A549 (cell line): ENCODE measurements around the gene CCDC73. TPM values are rescaled to one million over a fixed set of nuclear protein-coding genes. Genes with fewer than 3 reads are reported as not detected.

Experiments used
- ATAC-seq, 2 experiments: fragments of 200-7000 bp in 1 of 2; fragments of >200 bp in 1 of 2; cut with Nextera tagmentation in 1 of 2; cut with Tn5 transposase in 1 of 2; 3 replicates each; pipeline versions ENCODE4 v1.8.0 to v1.9.1; 2018 to 2020; ENCODE audit warnings: mild to moderate bottlenecking in 1 of 2, moderate library complexity in 1 of 2
- CTCF ChIA-PET: fragments of 300-600 bp; sonication (Branson Sonifier 250); formaldehyde crosslinking; extraction: SDS; loops from one replicate; lab custom pipeline; 2021; ENCODE audit warnings: antibody characterized with exemption, inconsistent platforms; lab: Yijun Ruan, JAX
- POLR2A ChIA-PET: fragments of 350-600 bp; formaldehyde crosslinking; extraction: SDS; loops from one replicate; lab custom pipeline; 2021; ENCODE audit warnings: antibody characterized with exemption, inconsistent platforms; lab: Yijun Ruan, JAX
- DNase-seq, 2 experiments: peaks; one replicate each; pipeline versions ENCODE4 v3.0.0 to v3.0.0-alpha.2; 2011 to 2016; ENCODE audit warnings: low read depth in 1 of 2, low spot score in 1 of 2
- FAIRE-seq: peaks from 2 replicates; lab custom pipeline; 2011; peaks lifted over from hg19 to GRCh38; lab: Jason Lieb, UNC
- H3K27ac ChIP-seq, 2 experiments: fragments of >200 bp; sonication (Bioruptor Twin); formaldehyde crosslinking; 3 replicates each; pipeline ENCODE4 v1.5.1; 2016 to 2017
- H3K4me1 ChIP-seq: fragments of >200 bp; sonication (Bioruptor Twin); formaldehyde crosslinking; 3 replicates; pipeline ENCODE4 v1.6.1; 2016
- H3K4me2 ChIP-seq: fragments of >200 bp; sonication (Bioruptor Twin); formaldehyde crosslinking; 3 replicates; pipeline ENCODE4 v1.6.1; 2016
- H3K4me3 ChIP-seq: fragments of >200 bp; sonication (Bioruptor Twin); formaldehyde crosslinking; 3 replicates; pipeline ENCODE4 v1.5.1; 2016
- H3K9me3 ChIP-seq: fragments of >200 bp; sonication (Bioruptor Twin); formaldehyde crosslinking; 3 replicates; pipeline ENCODE4 v1.6.1; 2016
- CBX2 ChIP-seq: fragments of 200-600 bp; sonication (generic); IDR thresholded peaks from 2 replicates; pipeline ENCODE4 v1.6.1; 2016; ENCODE audit warnings: low read depth, mild to moderate bottlenecking, borderline replicate concordance
- CEBPB ChIP-seq, 2 experiments: fragments of >200 bp in 1 of 2; sonication (Bioruptor Twin) in 1 of 2; formaldehyde crosslinking in 1 of 2; IDR thresholded peaks; 2 replicates each; pipeline ENCODE4 v1.6.1; 2012 to 2016
- CHD2 ChIP-seq: fragments of 150-350 bp; IDR thresholded peaks from 2 replicates; pipeline ENCODE4 v1.6.1; 2014; ENCODE audit warnings: low read length; ENCODE audit not compliant: partially characterized antibody
- EHF ChIP-seq: fragments of 250-450 bp; sonication (Bioruptor Pico); IDR thresholded peaks from 2 replicates; pipeline ENCODE4 v1.5.0; 2020; ENCODE audit warnings: mild to moderate bottlenecking
- EHMT2 ChIP-seq: fragments of 200-600 bp; sonication (generic); IDR thresholded peaks from 2 replicates; pipeline ENCODE4 v1.6.1; 2016; ENCODE audit warnings: antibody characterized with exemption, low read depth, mild to moderate bottlenecking, moderate library complexity
- ESRRA ChIP-seq: fragments of 150-350 bp; IDR thresholded peaks from 2 replicates; pipeline ENCODE4 v1.6.1; 2014; ENCODE audit warnings: mild to moderate bottlenecking, low read length, borderline replicate concordance
- FOSL2 ChIP-seq, 2 experiments: fragments of 450-650 bp in 1 of 2; fragments of >200 bp in 1 of 2; sonication (Bioruptor Twin) in 1 of 2; formaldehyde crosslinking; IDR thresholded peaks; 2 replicates each; pipeline versions ENCODE4 v1.5.0 to v1.6.1; 2016 to 2020; ENCODE audit warnings: mild to moderate bottlenecking in 1 of 2, moderate library complexity in 1 of 2
- FOXS1 ChIP-seq: fragments of 250-450 bp; sonication (Bioruptor Pico); IDR thresholded peaks from 2 replicates; pipeline ENCODE4 v1.5.0; 2020; ENCODE audit warnings: mild to moderate bottlenecking, moderate library complexity
- GATA3 ChIP-seq: IDR thresholded peaks from 2 replicates; pipeline ENCODE4 v1.6.1; 2012; ENCODE audit warnings: borderline replicate concordance
- HEYL ChIP-seq: fragments of 250-450 bp; sonication (Bioruptor Pico); IDR thresholded peaks from 2 replicates; pipeline ENCODE4 v1.8.0; 2021; ENCODE audit warnings: mild to moderate bottlenecking, moderate library complexity
- HOXA7 ChIP-seq: fragments of 250-450 bp; sonication (Bioruptor Pico); IDR thresholded peaks from 2 replicates; pipeline ENCODE4 v1.5.0; 2020; ENCODE audit warnings: mild to moderate bottlenecking, moderate library complexity
- HOXB5 ChIP-seq: fragments of 250-450 bp; sonication (Bioruptor Pico); IDR thresholded peaks from 2 replicates; pipeline ENCODE4 v1.5.0; 2020; ENCODE audit warnings: mild to moderate bottlenecking, moderate library complexity
- JUN ChIP-seq, 2 experiments: fragments of >200 bp; sonication (Bioruptor Twin); formaldehyde crosslinking; IDR thresholded peaks; 2 replicates in 1 of 2; 3 replicates in 1 of 2; pipeline ENCODE4 v1.6.1; 2016 to 2017
- KDM5A ChIP-seq: fragments of 200-600 bp; sonication (generic); IDR thresholded peaks from 2 replicates; pipeline ENCODE4 v1.6.1; 2016; ENCODE audit warnings: antibody characterized with exemption, mild to moderate bottlenecking
- MAFK ChIP-seq: fragments of 450-650 bp; IDR thresholded peaks from 2 replicates; pipeline ENCODE4 v1.6.1; 2014; ENCODE audit not compliant: partially characterized antibody
- MAZ ChIP-seq: fragments of 150-350 bp; IDR thresholded peaks from 2 replicates; pipeline ENCODE4 v1.6.1; 2014; ENCODE audit warnings: antibody characterized with exemption, low read depth, low read length, borderline replicate concordance
- NFE2L2 ChIP-seq: fragments of 150-350 bp; conservative IDR thresholded peaks from 2 replicates; pipeline ENCODE4 v1.6.1; 2014; ENCODE audit warnings: low read length
- PHF8 ChIP-seq: fragments of 200-600 bp; sonication (generic); IDR thresholded peaks from 2 replicates; pipeline ENCODE4 v1.6.1; 2016; ENCODE audit warnings: low read depth, mild to moderate bottlenecking, antibody characterized with exemption, moderate library complexity, borderline replicate concordance
- POLR2A ChIP-seq: IDR thresholded peaks from 2 replicates; pipeline ENCODE4 v1.6.1; 2012; ENCODE audit warnings: mild to moderate bottlenecking, low read length
- POLR2AphosphoS2 ChIP-seq: conservative IDR thresholded peaks from 2 replicates; pipeline ENCODE4 v1.6.1; 2012; ENCODE audit warnings: low read length, improper control_type of control experiment, inconsistent platforms
- RAD21 ChIP-seq, 2 experiments: fragments of >200 bp in 1 of 2; sonication (Bioruptor Twin) in 1 of 2; formaldehyde crosslinking in 1 of 2; IDR thresholded peaks in 1 of 2; conservative IDR thresholded peaks in 1 of 2; 2 replicates in 1 of 2; 3 replicates in 1 of 2; pipeline ENCODE4 v1.6.1; 2012 to 2018; ENCODE audit warnings: inconsistent platforms in 1 of 2
- RARB ChIP-seq: fragments of 250-450 bp; sonication (Bioruptor Pico); IDR thresholded peaks from 2 replicates; pipeline ENCODE4 v1.8.0; 2021; ENCODE audit warnings: mild to moderate bottlenecking, moderate library complexity
- RCOR1 ChIP-seq: fragments of 150-350 bp; IDR thresholded peaks from 2 replicates; pipeline ENCODE4 v1.6.1; 2014; ENCODE audit warnings: antibody characterized with exemption, low read length, low read depth
- RFX5 ChIP-seq: fragments of 450-650 bp; IDR thresholded peaks from 2 replicates; pipeline ENCODE4 v1.7.1; 2014; ENCODE audit warnings: antibody characterized with exemption, mild to moderate bottlenecking, moderate library complexity
- SMC3 ChIP-seq: fragments of >200 bp; sonication (Bioruptor Twin); formaldehyde crosslinking; IDR thresholded peaks from 3 replicates; pipeline ENCODE4 v1.6.1; 2018; ENCODE audit warnings: inconsistent platforms
- TP53 ChIP-seq: fragments of 250-450 bp; sonication (Bioruptor Pico); IDR thresholded peaks from 2 replicates; pipeline ENCODE4 v1.5.0; 2021; ENCODE audit warnings: mild to moderate bottlenecking, moderate library complexity
- ZSCAN20 ChIP-seq: fragments of 250-450 bp; sonication (Bioruptor Pico); IDR thresholded peaks from 2 replicates; pipeline ENCODE4 v1.8.0; 2022; ENCODE audit warnings: mild to moderate bottlenecking, moderate library complexity
- WGBS: methylation state at CpG from one replicate; pipeline ENCODE4 v1.1.6; 2017; ENCODE audit errors: missing lambda C conversion rate; 5-methylcytosine and 5-hydroxymethylcytosine counted together
- polyA plus RNA-seq, 4 experiments: library from polyadenylated mRNA; depleted of rRNA in 3 of 4; stranded (reverse); fragments of >200 nt; fragmentation: RNase III in 1 of 4; extraction: RNeasy Plus Mini Kit Qiagen cat#74134 plus additional on column Dnase treatment in 1 of 4; gene quantifications; 2 replicates in 3 of 4; 3 replicates in 1 of 4; pipeline ENCODE4 v1.2.3, GENCODE V29; 2011 to 2017
- TF ChIP-seq, protein P1 (sequence below): fragments of 200-600 bp; sonication (generic); IDR thresholded peaks from 2 replicates; pipeline ENCODE4 v1.6.1; 2016; ENCODE audit warnings: antibody characterized with exemption, mild to moderate bottlenecking, moderate library complexity
- TF ChIP-seq, protein P2 (sequence below): IDR thresholded peaks from 2 replicates; pipeline ENCODE4 v1.6.1; 2012; ENCODE audit warnings: low read depth, borderline replicate concordance
- TF ChIP-seq, protein P3 (sequence below): fragments of 250-450 bp; sonication (Bioruptor Pico); IDR thresholded peaks from 2 replicates; pipeline ENCODE4 v1.5.0; 2021; ENCODE audit warnings: mild to moderate bottlenecking, moderate library complexity, borderline replicate concordance
- TF ChIP-seq, protein P4 (sequence below): fragments of >200 bp; sonication (Bioruptor Twin); formaldehyde crosslinking; IDR thresholded peaks from 3 replicates; pipeline ENCODE4 v1.6.1; 2016

The CCDC73 gene
- polyA plus RNA-seq, 2 of the 4 experiments (the other 2 are of a cell fraction) = 0.03 TPM; not detected in 1

DNA sequence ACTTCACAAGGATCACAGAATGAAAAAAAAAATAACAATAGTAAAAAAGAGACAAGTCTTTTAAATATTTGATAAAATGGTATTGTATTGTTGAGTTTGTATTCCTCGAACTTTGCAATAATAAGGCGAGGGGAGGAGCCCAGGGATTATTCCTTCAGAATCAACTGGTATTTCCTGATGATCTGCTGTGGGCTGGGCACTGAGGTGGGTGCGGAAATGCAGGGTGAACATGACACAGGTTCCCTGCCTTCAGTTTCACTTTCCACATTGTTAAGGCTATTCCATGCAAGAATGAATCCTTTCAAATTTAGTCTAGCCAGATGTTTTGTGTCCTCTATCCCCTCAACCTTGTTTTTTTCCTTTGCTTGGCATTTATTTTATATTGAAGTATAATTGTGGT lies 212.9 kb downstream of the CCDC73 start:
- WGBS = 82% methylated on average over 3 of the region's 3 CpGs

GRCh38 chr11:32580967-32581366 lies 213.5 kb downstream of the CCDC73 start:
- Histone ChIP-seq H3K4me3 (no peak overlapping the region), H3K9me3 (no peaks in the 10 kb centered on the region), H3K4me1 (peaks cover 25% of the 10 kb centered on the region), H3K4me2 (peak overlapping the region; percentile 39), H3K27ac (peak overlapping the region in 1 of 2 experiments; percentile 54; a peak in 3 of 6 replicates)
- FAIRE-seq (no peak), DNase-seq (peak in 1 of 2 experiments; percentile 60), ATAC-seq (no peak)
- CTCF ChIA-PET = no interaction called here
- POLR2A ChIA-PET = no interaction called here
- WGBS = 36% methylated on average over 2 of the region's 2 CpGs
- TF ChIP-seq CHD2 = no peak
- TF ChIP-seq JUN (IDR thresholded peaks at IDR 0.05) = 0 out of 5 replicates have a peak, but pooled peaks of 1 of the 2 experiments have one; percentile 25
- no peak for TF ChIP-seq ESRRA
- TF ChIP-seq ZSCAN20 (CRISPR knock-in tag) = no peak
- TF ChIP-seq CBX2 = no peak
- no peak for TF ChIP-seq RARB (CRISPR knock-in tag)
- TF ChIP-seq RCOR1 = no peak
- TF ChIP-seq GATA3 = 0 out of 2 replicates have a peak, but pooled peaks have one; percentile 14
- no peak for TF ChIP-seq HOXB5 (CRISPR knock-in tag)
- no peak for TF ChIP-seq POLR2AphosphoS2
- TF ChIP-seq FOSL2 (IDR thresholded peaks at IDR 0.05) = no peak
- TF ChIP-seq FOSL2 (CRISPR knock-in tag; IDR thresholded peaks at IDR 0.05) = no peak
- no peak for TF ChIP-seq POLR2A
- TF ChIP-seq EHMT2 = no peak
- TF ChIP-seq CEBPB (IDR thresholded peaks at IDR 0.05) = peak; percentile 60 to 66
- TF ChIP-seq KDM5A = no peak
- TF ChIP-seq, protein P1, sequence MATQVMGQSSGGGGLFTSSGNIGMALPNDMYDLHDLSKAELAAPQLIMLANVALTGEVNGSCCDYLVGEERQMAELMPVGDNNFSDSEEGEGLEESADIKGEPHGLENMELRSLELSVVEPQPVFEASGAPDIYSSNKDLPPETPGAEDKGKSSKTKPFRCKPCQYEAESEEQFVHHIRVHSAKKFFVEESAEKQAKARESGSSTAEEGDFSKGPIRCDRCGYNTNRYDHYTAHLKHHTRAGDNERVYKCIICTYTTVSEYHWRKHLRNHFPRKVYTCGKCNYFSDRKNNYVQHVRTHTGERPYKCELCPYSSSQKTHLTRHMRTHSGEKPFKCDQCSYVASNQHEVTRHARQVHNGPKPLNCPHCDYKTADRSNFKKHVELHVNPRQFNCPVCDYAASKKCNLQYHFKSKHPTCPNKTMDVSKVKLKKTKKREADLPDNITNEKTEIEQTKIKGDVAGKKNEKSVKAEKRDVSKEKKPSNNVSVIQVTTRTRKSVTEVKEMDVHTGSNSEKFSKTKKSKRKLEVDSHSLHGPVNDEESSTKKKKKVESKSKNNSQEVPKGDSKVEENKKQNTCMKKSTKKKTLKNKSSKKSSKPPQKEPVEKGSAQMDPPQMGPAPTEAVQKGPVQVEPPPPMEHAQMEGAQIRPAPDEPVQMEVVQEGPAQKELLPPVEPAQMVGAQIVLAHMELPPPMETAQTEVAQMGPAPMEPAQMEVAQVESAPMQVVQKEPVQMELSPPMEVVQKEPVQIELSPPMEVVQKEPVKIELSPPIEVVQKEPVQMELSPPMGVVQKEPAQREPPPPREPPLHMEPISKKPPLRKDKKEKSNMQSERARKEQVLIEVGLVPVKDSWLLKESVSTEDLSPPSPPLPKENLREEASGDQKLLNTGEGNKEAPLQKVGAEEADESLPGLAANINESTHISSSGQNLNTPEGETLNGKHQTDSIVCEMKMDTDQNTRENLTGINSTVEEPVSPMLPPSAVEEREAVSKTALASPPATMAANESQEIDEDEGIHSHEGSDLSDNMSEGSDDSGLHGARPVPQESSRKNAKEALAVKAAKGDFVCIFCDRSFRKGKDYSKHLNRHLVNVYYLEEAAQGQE = no peak
- no peak for TF ChIP-seq MAFK
- TF ChIP-seq SMC3 = no peak
- no peak for TF ChIP-seq PHF8
- TF ChIP-seq RAD21 (conservative IDR thresholded peaks at IDR 0.05 in 1 of 2, IDR thresholded peaks at IDR 0.05 in 1 of 2) = no peak
- no peak for TF ChIP-seq EHF (CRISPR knock-in tag)
- no peak for TF ChIP-seq RFX5
- TF ChIP-seq, protein P2, sequence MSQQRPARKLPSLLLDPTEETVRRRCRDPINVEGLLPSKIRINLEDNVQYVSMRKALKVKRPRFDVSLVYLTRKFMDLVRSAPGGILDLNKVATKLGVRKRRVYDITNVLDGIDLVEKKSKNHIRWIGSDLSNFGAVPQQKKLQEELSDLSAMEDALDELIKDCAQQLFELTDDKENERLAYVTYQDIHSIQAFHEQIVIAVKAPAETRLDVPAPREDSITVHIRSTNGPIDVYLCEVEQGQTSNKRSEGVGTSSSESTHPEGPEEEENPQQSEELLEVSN = no peak

More for the DNA sequence above, 212.9 kb downstream of the CCDC73 start:
- no peaks in the 10 kb centered on the region for H3K9me3 ChIP-seq
- H3K4me3 ChIP-seq = no peak overlapping the region
- peak overlapping the region; percentile 39; the same call in 2 of the 3 replicates for H3K4me2 ChIP-seq
- H3K27ac ChIP-seq = peak overlapping the region in 1 of 2 experiments; percentile 54; a peak in 2 of 6 replicates
- FAIRE-seq = no peak
- DNase-seq = no peak
- H3K4me1 ChIP-seq = peaks cover 31% of the 10 kb centered on the region
- no peak for TF ChIP-seq HOXA7 (CRISPR knock-in tag)
- TF ChIP-seq, protein P3, sequence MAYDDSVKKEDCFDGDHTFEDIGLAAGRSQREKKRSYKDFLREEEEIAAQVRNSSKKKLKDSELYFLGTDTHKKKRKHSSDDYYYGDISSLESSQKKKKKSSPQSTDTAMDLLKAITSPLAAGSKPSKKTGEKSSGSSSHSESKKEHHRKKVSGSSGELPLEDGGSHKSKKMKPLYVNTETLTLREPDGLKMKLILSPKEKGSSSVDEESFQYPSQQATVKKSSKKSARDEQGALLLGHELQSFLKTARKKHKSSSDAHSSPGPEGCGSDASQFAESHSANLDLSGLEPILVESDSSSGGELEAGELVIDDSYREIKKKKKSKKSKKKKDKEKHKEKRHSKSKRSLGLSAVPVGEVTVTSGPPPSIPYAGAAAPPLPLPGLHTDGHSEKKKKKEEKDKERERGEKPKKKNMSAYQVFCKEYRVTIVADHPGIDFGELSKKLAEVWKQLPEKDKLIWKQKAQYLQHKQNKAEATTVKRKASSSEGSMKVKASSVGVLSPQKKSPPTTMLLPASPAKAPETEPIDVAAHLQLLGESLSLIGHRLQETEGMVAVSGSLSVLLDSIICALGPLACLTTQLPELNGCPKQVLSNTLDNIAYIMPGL (CRISPR knock-in tag) = no peak
- TF ChIP-seq EHMT2 = no peak
- no peak for TF ChIP-seq MAZ
- TF ChIP-seq, protein P4, sequence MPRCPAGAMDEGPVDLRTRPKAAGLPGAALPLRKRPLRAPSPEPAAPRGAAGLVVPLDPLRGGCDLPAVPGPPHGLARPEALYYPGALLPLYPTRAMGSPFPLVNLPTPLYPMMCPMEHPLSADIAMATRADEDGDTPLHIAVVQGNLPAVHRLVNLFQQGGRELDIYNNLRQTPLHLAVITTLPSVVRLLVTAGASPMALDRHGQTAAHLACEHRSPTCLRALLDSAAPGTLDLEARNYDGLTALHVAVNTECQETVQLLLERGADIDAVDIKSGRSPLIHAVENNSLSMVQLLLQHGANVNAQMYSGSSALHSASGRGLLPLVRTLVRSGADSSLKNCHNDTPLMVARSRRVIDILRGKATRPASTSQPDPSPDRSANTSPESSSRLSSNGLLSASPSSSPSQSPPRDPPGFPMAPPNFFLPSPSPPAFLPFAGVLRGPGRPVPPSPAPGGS = no peak
- TF ChIP-seq FOXS1 (CRISPR knock-in tag) = no peak
- no peak for TF ChIP-seq TP53 (CRISPR knock-in tag)
- no peak for TF ChIP-seq RAD21 (conservative IDR thresholded peaks at IDR 0.05 in 1 of 2, IDR thresholded peaks at IDR 0.05 in 1 of 2)
- no peak for TF ChIP-seq POLR2A
- no peak for TF ChIP-seq EHF (CRISPR knock-in tag)
- TF ChIP-seq GATA3 = no peak
- TF ChIP-seq HEYL (CRISPR knock-in tag) = no peak
- TF ChIP-seq NFE2L2 = no peak
- ChIA-PET CTCF (interaction anchor here (0.6 to 1.2 kb wide), 2 partner anchors 20 to 146 kb away, joined by 3 read pairs; no protein-coding TSS in a partner anchor), POLR2A (no interaction called here)
- ATAC-seq = no peak
